Stimulated activated naive CD8-positive, alpha-beta T cell treated with anti-CD3 and anti-CD28 coated beads, Interleukin-15, amount 100 ng/mL, for 72 hours (primary cell): ENCODE data around the gene ZNF76.

Experiments used
- ATAC-seq: fragments of 150-1000 bp; cut with Tn5 transposase; 2 replicates; pipeline ENCODE4 v1.10.0; 2021; ENCODE audit warnings: mild to moderate bottlenecking, moderate library complexity
- DNase-seq, 2 donors: peaks; one replicate each; pipeline ENCODE4 v3.0.0; 2021 to 2022
- H3K27ac Mint-ChIP-seq, 2 donors: one replicate each; pipeline ENCODE4 v1.8.0; 2022; ENCODE audit warnings: mild to moderate bottlenecking in 2 of 2, mixed read lengths in 2 of 2, moderate library complexity in 2 of 2
- H3K27me3 Mint-ChIP-seq: one replicate; pipeline ENCODE4 v1.8.0; 2022; ENCODE audit warnings: mixed read lengths
- H3K4me1 Mint-ChIP-seq: one replicate; pipeline ENCODE4 v1.8.0; 2022; ENCODE audit warnings: mild to moderate bottlenecking, mixed read lengths
- H3K4me3 Mint-ChIP-seq, 2 donors: one replicate each; pipeline ENCODE4 v1.8.0; 2022; ENCODE audit warnings: mild to moderate bottlenecking in 2 of 2, mixed read lengths in 2 of 2, moderate library complexity in 1 of 2
- H3K9me3 Mint-ChIP-seq, 2 donors: one replicate each; pipeline ENCODE4 v1.8.0; 2022; ENCODE audit warnings: mixed read lengths in 2 of 2

The ZNF76 gene

DNA sequence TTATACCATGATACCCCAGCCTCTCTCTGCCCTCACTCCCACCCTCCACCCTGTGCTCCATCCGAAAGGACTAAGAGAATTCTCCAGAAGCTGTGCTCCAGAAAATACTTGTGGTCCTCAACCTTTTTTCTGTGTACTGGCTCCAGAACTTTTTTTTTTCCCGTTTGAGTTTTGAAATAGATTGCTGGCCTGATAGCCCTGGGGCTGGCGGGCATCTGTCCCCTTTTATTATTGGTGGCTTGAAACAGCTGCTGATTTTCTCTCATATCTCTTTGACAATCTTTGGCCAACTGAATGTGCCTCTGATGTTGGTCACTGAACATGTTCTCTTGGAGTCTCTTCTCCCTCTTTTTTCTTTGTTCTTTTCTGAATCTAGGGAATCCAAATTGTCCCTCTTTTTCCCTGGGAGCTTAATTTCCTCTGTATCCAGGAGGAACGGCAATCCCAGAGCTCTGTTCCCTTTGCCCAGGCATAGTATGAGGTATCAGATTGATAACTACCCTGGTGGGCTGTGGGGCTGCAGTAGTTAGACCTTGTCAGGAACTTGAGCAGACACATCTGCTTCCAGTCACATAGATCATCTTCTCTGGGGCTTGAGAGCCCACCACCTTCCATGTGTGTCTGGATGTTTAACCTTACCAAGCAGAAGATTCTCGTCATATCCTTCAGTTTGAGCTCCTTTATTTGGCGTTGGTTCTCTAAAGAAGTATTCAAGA lies 84.5 kb downstream of the ZNF76 start:
- H3K4me1 Mint-ChIP-seq = peaks cover 52% of the 10 kb centered on the region
- H3K4me3 Mint-ChIP-seq = peak overlapping the region; percentile 92 to 94
- no peak for ATAC-seq

More for the DNA sequence above, 84.5 kb downstream of the ZNF76 start:
- Mint-ChIP-seq H3K27ac (peak overlapping the region in 1 of 2 donors; percentile 89), H3K27me3 (no peaks in the 10 kb centered on the region), H3K9me3 (no peaks in the 10 kb centered on the region)
- DNase-seq = no peak
